Measurements from ENCODE around the gene KLC1. TPM values are rescaled to one million over a fixed set of nuclear protein-coding genes. Genes with fewer than 3 reads are reported as not detected.

The KLC1 gene
- total RNA-seq, 2 donors from 2014 or later = 168 to 287 TPM

- TF ChIP-seq POLR2A (IDR thresholded peaks at IDR 0.05) = no peak
- TF ChIP-seq CTCF (IDR thresholded peaks at IDR 0.05) = no peak
- TF ChIP-seq POLR2AphosphoS5 (IDR thresholded peaks at IDR 0.05) = no peak
- no peaks in the 10 kb centered on the region for H3K4me1 ChIP-seq (replicated peaks)
- H3K9me3 ChIP-seq = no peaks in the 10 kb centered on the region
- H3K4me3 ChIP-seq = no peak overlapping the region
- H3K27me3 ChIP-seq (replicated peaks; ENCODE audit: insufficient read depth) = no peaks in the 10 kb centered on the region
- WGBS = 94% methylated on average over 17 of the region's 17 CpGs
- DNase-seq (ENCODE audit: low spot score) = no peak
- intact Hi-C loops (cut with DNase I) = no loop called here
- peaks cover 0 to 4% of the 10 kb centered on the region in 2 donors for H3K36me3 ChIP-seq
- no peak overlapping the region for H3K27ac ChIP-seq
Observed at GRCh38 chr14:103662591-103662990, 33.6 kb downstream of the KLC1 start.

- TF ChIP-seq POLR2AphosphoS5 (IDR thresholded peaks at IDR 0.05) (no peak), POLR2A (IDR thresholded peaks at IDR 0.05) (no peak), CTCF (IDR thresholded peaks at IDR 0.05) (no peak)
- H3K4me1 ChIP-seq (replicated peaks) = no peaks in the 10 kb centered on the region
- H3K36me3 ChIP-seq = no peaks in the 10 kb centered on the region
- no peak for DNase-seq (ENCODE audit: low spot score)
- intact Hi-C loops (cut with DNase I) = no loop called here
- no peak overlapping the region for H3K4me3 ChIP-seq
- no peaks in the 10 kb centered on the region for H3K9me3 ChIP-seq
- H3K27me3 ChIP-seq (replicated peaks; ENCODE audit: insufficient read depth) = no peaks in the 10 kb centered on the region
- H3K27ac ChIP-seq = no peak overlapping the region
- 83% methylated on average over 13 of the region's 13 CpGs for WGBS
Observed at GRCh38 chr14:103663506-103663905, 34.5 kb downstream of the KLC1 start.

GRCh38 chr14:103667671-103668070, 38.7 kb downstream of the KLC1 start:
- H3K27ac ChIP-seq = no peak overlapping the region
- intact Hi-C loops (cut with DNase I) = no loop called here
- no peaks in the 10 kb centered on the region for H3K9me3 ChIP-seq
- 92% methylated on average over 4 of the region's 4 CpGs for WGBS
- H3K4me1 ChIP-seq (replicated peaks) = no peaks in the 10 kb centered on the region
- H3K4me3 ChIP-seq = no peak overlapping the region
- no peaks in the 10 kb centered on the region for H3K27me3 ChIP-seq (replicated peaks; ENCODE audit: insufficient read depth)
- TF ChIP-seq CTCF (IDR thresholded peaks at IDR 0.05) (no peak), POLR2A (IDR thresholded peaks at IDR 0.05) (no peak), POLR2AphosphoS5 (IDR thresholded peaks at IDR 0.05) (no peak)
- DNase-seq (ENCODE audit: low spot score) = no peak
- peaks cover 5 to 6% of the 10 kb centered on the region in 2 donors for H3K36me3 ChIP-seq

- intact Hi-C loops (cut with DNase I) = no loop called here
- peaks cover 7 to 11% of the 10 kb centered on the region in 2 donors for H3K36me3 ChIP-seq
- TF ChIP-seq CTCF (IDR thresholded peaks at IDR 0.05) (no peak), POLR2AphosphoS5 (IDR thresholded peaks at IDR 0.05) (no peak), POLR2A (IDR thresholded peaks at IDR 0.05) (no peak)
- H3K4me3 ChIP-seq = no peak overlapping the region
- no peak overlapping the region for H3K27ac ChIP-seq
- no peaks in the 10 kb centered on the region for H3K4me1 ChIP-seq (replicated peaks)
- DNase-seq (ENCODE audit: low spot score) = no peak
- WGBS = 94% methylated on average over 3 of the region's 3 CpGs
- H3K9me3 ChIP-seq = no peaks in the 10 kb centered on the region
- H3K27me3 ChIP-seq (replicated peaks; ENCODE audit: insufficient read depth) = no peaks in the 10 kb centered on the region
Observed at GRCh38 chr14:103668117-103668516, 39.1 kb downstream of the KLC1 start.

- Histone ChIP-seq H3K27ac (no peak overlapping the region), H3K4me3 (no peak overlapping the region), H3K9me3 (no peaks in the 10 kb centered on the region), H3K36me3 (peaks cover 9 to 19% of the 10 kb centered on the region in 2 donors), H3K27me3 (replicated peaks; ENCODE audit: insufficient read depth) (no peaks in the 10 kb centered on the region), H3K4me1 (replicated peaks) (no peaks in the 10 kb centered on the region)
- WGBS = 93% methylated on average over 2 of the region's 2 CpGs
- no peak for TF ChIP-seq CTCF (IDR thresholded peaks at IDR 0.05)
- no peak for TF ChIP-seq POLR2A (IDR thresholded peaks at IDR 0.05)
- TF ChIP-seq POLR2AphosphoS5 (IDR thresholded peaks at IDR 0.05) = no peak
- intact Hi-C loops (cut with DNase I) = no loop called here
- DNase-seq (ENCODE audit: low spot score) = no peak
Observed at GRCh38 chr14:103669370-103669769, 40.4 kb downstream of the KLC1 start.
